GM12878 (cell line): ENCODE results near the gene RGS19. TPM values are rescaled to one million over a fixed set of nuclear protein-coding genes. Genes with fewer than 3 reads are reported as not detected.

Experiments
- ATAC-seq: fragments of 200-7000 bp; cut with Tn5 transposase; 3 replicates; pipeline ENCODE4 v1.9.1; 2020; ENCODE audit warnings: mild to moderate bottlenecking, moderate library complexity
- BruUV-seq: library from RNA; stranded (reverse); fragments of 400-500 nt; replicated peaks from 2 replicates; lab custom pipeline; 2021; lab: Mats Ljungman, UMichigan
- CTCF ChIA-PET: fragments of 300-600 bp; sonication (Branson Sonifier 250); formaldehyde crosslinking; extraction: SDS; loops from one replicate; lab custom pipeline; 2021; ENCODE audit warnings: inconsistent platforms; lab: Yijun Ruan, JAX
- POLR2A ChIA-PET: fragments of 350-600 bp; formaldehyde crosslinking; extraction: SDS; loops from one replicate; lab custom pipeline; 2021; ENCODE audit warnings: inconsistent platforms; lab: Charles Lee
- RAD21 ChIA-PET: fragments of 300-600 bp; sonication (Branson Sonifier 250); formaldehyde crosslinking; loops from one replicate; lab custom pipeline; 2023; ENCODE audit warnings: antibody characterized with exemption; ENCODE audit not compliant: unreplicated experiment; lab: Charles Lee
- SMC1A ChIA-PET: fragments of 300-600 bp; sonication (Branson Sonifier 250); formaldehyde crosslinking; loops from one replicate; lab custom pipeline; 2023; ENCODE audit not compliant: unreplicated experiment, uncharacterized antibody; lab: Charles Lee
- DNase-seq: peaks from one replicate; pipeline ENCODE4 v3.0.0-alpha.2; 2011; ENCODE audit warnings: low read depth, low spot score
- FAIRE-seq: peaks from 3 replicates; lab custom pipeline; 2011; peaks lifted over from hg19 to GRCh38; lab: Jason Lieb, UNC
- H2AFZ ChIP-seq: 2 replicates; pipeline ENCODE4 v1.6.0; 2011; ENCODE audit warnings: low read depth, low read length, control low read depth; ENCODE audit not compliant: control insufficient read depth
- H3K27ac ChIP-seq: 2 replicates; pipeline ENCODE4 v1.5.1; 2011; ENCODE audit warnings: control low read depth; ENCODE audit not compliant: control insufficient read depth, insufficient read depth
- H3K27me3 ChIP-seq, 2 experiments: replicated peaks in 1 of 2; 2 replicates each; pipeline versions ENCODE4 v1.6.0 to v1.6.1; 2011; ENCODE audit warnings: low read length in 1 of 2; ENCODE audit not compliant: control insufficient read depth in 2 of 2, insufficient read depth in 2 of 2
- H3K36me3 ChIP-seq, 2 experiments: 2 replicates each; pipeline ENCODE4 v1.5.1; 2011; ENCODE audit warnings: low read length in 1 of 2; ENCODE audit not compliant: control insufficient read depth in 2 of 2, insufficient read depth in 2 of 2
- H3K4me1 ChIP-seq: 2 replicates; pipeline ENCODE4 v1.6.1; 2011; ENCODE audit warnings: mild to moderate bottlenecking, low read length, moderate library complexity, mixed read lengths; ENCODE audit not compliant: control insufficient read depth, insufficient read depth
- H3K4me2 ChIP-seq: 2 replicates; pipeline ENCODE4 v1.6.0; 2011; ENCODE audit warnings: control low read depth; ENCODE audit not compliant: control insufficient read depth, insufficient read depth
- H3K4me3 ChIP-seq: fragments of 200-600 bp; sonication (generic); 2 replicates; pipeline ENCODE4 v1.5.1; 2016
- H3K79me2 ChIP-seq: 2 replicates; pipeline ENCODE4 v1.6.0; 2011; ENCODE audit warnings: low read length; ENCODE audit not compliant: control insufficient read depth, insufficient read depth
- H3K9ac ChIP-seq: 2 replicates; pipeline ENCODE4 v1.8.0; 2011; ENCODE audit warnings: low read length, control low read depth, mixed read lengths; ENCODE audit not compliant: control insufficient read depth, insufficient read depth
- H3K9me3 ChIP-seq: replicated peaks from 3 replicates; pipeline ENCODE4 v1.5.1; 2011; ENCODE audit warnings: mild to moderate bottlenecking, low read length; ENCODE audit not compliant: control insufficient read depth, insufficient read depth
- H4K20me1 ChIP-seq: 2 replicates; pipeline ENCODE4 v1.6.0; 2011; ENCODE audit not compliant: control insufficient read depth, insufficient read depth
- BACH1 ChIP-seq: fragments of 450-650 bp; IDR thresholded peaks from 2 replicates; pipeline ENCODE4 v1.6.1; 2017; ENCODE audit warnings: mild to moderate bottlenecking, borderline replicate concordance
- BCL3 ChIP-seq: IDR thresholded peaks from 2 replicates; pipeline ENCODE4 v1.6.1; 2011; ENCODE audit warnings: borderline replicate concordance, low read depth, mild to moderate bottlenecking, moderate library complexity, low read length; ENCODE audit not compliant: insufficient read depth, poor library complexity, severe bottlenecking
- BHLHE40 ChIP-seq, 2 experiments: fragments of 450-650 bp in 1 of 2; IDR thresholded peaks; 2 replicates each; pipeline ENCODE4 v1.6.1; 2011 to 2017; ENCODE audit warnings: low read depth in 2 of 2, borderline replicate concordance in 1 of 2, improper control_type of control experiment in 1 of 2, low read length in 1 of 2, mild to moderate bottlenecking in 1 of 2
- CBFB ChIP-seq: IDR thresholded peaks from 2 replicates; pipeline ENCODE4 v1.6.1; 2016; ENCODE audit warnings: antibody characterized with exemption, low read depth
- HCFC1 ChIP-seq: fragments of 150-350 bp; IDR thresholded peaks from 2 replicates; pipeline ENCODE4 v1.6.1; 2014; ENCODE audit warnings: low read length
- IKZF1 ChIP-seq: fragments of 450-650 bp; conservative IDR thresholded peaks from 2 replicates; pipeline ENCODE4 v1.6.1; 2017; ENCODE audit warnings: antibody characterized with exemption, mild to moderate bottlenecking
- NBN ChIP-seq: fragments of 450-650 bp; IDR thresholded peaks from 2 replicates; pipeline ENCODE4 v1.6.1; 2016
- PAX5 ChIP-seq: IDR thresholded peaks from 2 replicates; pipeline ENCODE4 v1.6.1; 2011; ENCODE audit warnings: low read depth, low read length, borderline replicate concordance
- PAX8 ChIP-seq: fragments of 450-650 bp; IDR thresholded peaks from 2 replicates; pipeline ENCODE4 v1.6.1; 2017; ENCODE audit warnings: mild to moderate bottlenecking, moderate library complexity
- POLR2A ChIP-seq: IDR thresholded peaks from 2 replicates; pipeline ENCODE4 v1.6.1; 2011; ENCODE audit warnings: low read depth, mild to moderate bottlenecking, low read length
- POLR2AphosphoS2 ChIP-seq: IDR thresholded peaks from 2 replicates; pipeline ENCODE4 v1.6.1; 2011; ENCODE audit warnings: low read depth, mild to moderate bottlenecking, low read length, improper control_type of control experiment, moderate library complexity
- POLR2AphosphoS5 ChIP-seq: IDR thresholded peaks from 2 replicates; pipeline ENCODE4 v1.6.1; 2011; ENCODE audit warnings: mild to moderate bottlenecking, low read length, inconsistent platforms
- POU2F2 ChIP-seq: IDR thresholded peaks from 3 replicates; pipeline ENCODE4 v1.6.1; 2011; ENCODE audit warnings: low read depth, mild to moderate bottlenecking, low read length, borderline replicate concordance
- RAD21 ChIP-seq: IDR thresholded peaks from 2 replicates; pipeline ENCODE4 v1.6.1; 2011; ENCODE audit warnings: mild to moderate bottlenecking, low read depth, low read length, moderate library complexity; ENCODE audit not compliant: insufficient read depth
- RB1 ChIP-seq: fragments of 450-650 bp; formaldehyde crosslinking; IDR thresholded peaks from 2 replicates; pipeline ENCODE4 v1.6.1; 2017; ENCODE audit warnings: mild to moderate bottlenecking, borderline replicate concordance
- TAF1 ChIP-seq: IDR thresholded peaks from 2 replicates; pipeline ENCODE4 v1.6.1; 2011; ENCODE audit warnings: mild to moderate bottlenecking, low read depth, low read length, borderline replicate concordance
- YY1 ChIP-seq: IDR thresholded peaks from 2 replicates; pipeline ENCODE4 v1.6.1; 2011; ENCODE audit warnings: low read depth, mild to moderate bottlenecking, low read length
- ZBTB11 ChIP-seq: fragments of 450-650 bp; formaldehyde crosslinking; IDR thresholded peaks from 2 replicates; pipeline ENCODE4 v1.5.0; 2022; ENCODE audit warnings: mild to moderate bottlenecking, missing genetic modification characterization
- ZNF384 ChIP-seq: IDR thresholded peaks from 2 replicates; pipeline ENCODE4 v1.6.1; 2012; ENCODE audit warnings: low read depth, mild to moderate bottlenecking, low read length, improper control_type of control experiment, borderline replicate concordance
- WGBS: methylation state at CpG from one replicate; pipeline ENCODE4 v1.1.6; 2016; ENCODE audit warnings: low lambda C conversion rate; ENCODE audit not compliant: insufficient replicate concordance, insufficient coverage; ENCODE audit errors: missing lambda C conversion rate; 5-methylcytosine and 5-hydroxymethylcytosine counted together
- in situ Hi-C: fragments of 300-500 bp; cut with MboI; formaldehyde crosslinking; loops from 9 replicates; pipeline ENCODE4 v1.14.3; 2018; ENCODE audit warnings: mixed read lengths
- intact Hi-C: fragments of 100-400 bp; cut with micrococcal nuclease; formaldehyde crosslinking; loops from one replicate; pipeline ENCODE4 v1.14.2; 2022; ENCODE audit not compliant: unreplicated experiment
- polyA plus RNA-seq, 11 experiments: library from polyadenylated mRNA; depleted of rRNA in 4 of 11; unstranded in 6 of 11; stranded (reverse) in 5 of 11; fragments of >200 nt; fragmentation: Nextera tagmentation in 4 of 11; fragmentation: Illumina TruSeq in 1 of 11; extraction: Ambion mirVana in 4 of 11; extraction: Trizol in 1 of 11; gene quantifications; 1 replicate in 1 of 11; 2 replicates in 10 of 11; pipeline versions ENCODE4 v1.2.1 to v1.2.3, GENCODE V29; 2011 to 2016; ENCODE audit warnings: inconsistent platforms in 2 of 11, missing spikeins in 2 of 11, low read depth in 1 of 11
- total RNA-seq, 4 experiments: library from RNA; depleted of rRNA in 3 of 4; stranded (reverse); fragments of >200 nt in 3 of 4; fragmentation: Illumina TruSeq in 1 of 4; extraction: Trizol in 1 of 4; gene quantifications; 2 replicates each; pipeline versions ENCODE4 v1.2.1 to v1.2.3, GENCODE V29; 2013 to 2021

Gene RGS19
- total and polyA plus RNA-seq, 10 of the 15 experiments (the other 5 are each of a cell fraction or from before 2014, with no cell fraction given): 0.82 to 62.4 (median 39.8) TPM

DNA sequence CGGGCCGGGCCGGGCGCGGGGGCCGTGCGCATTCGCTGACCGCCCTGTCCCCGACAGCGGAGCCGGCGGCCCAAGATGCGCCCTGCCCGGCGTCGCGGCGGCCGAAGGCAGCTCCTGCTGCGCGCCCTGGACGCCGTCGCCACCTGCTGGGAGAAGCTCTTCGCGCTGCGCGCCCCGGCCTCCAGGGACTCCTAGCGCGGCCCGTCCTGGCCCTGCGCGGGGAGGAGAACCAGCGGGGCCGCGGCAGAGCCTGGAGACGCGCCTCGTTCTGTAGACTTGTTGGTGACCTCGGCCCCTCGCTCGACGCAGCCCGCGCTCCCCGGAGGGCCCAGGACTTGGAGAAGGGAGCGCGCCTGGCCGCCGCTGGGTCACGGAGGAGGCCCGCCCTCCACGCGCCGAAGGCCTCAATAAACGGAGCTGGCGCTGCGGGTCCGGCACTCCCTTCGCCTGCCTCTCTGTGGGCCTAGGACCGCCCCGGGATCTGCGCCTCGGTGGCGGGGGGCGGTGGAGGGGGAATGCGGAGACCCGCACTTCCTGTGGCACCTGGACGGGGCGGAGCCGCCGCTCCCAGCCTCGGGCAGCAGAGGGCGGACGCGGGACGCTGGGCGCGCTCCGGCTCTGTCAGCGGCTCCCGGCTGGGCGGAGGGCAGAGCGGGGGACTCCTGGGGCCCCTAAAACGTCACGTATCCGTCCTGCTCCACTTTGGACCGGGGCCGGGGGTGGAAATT, 40.6 kb downstream of the RGS19 start:
- ChIA-PET RAD21 (interaction anchor here (0.7 to 7.1 kb wide), 22 partner anchors 16 to 501 kb away, joined by 3 to 92 read pairs (median 4); partner anchors contain the start of genes NPBWR2, OPRL1, PRPF6 and PTK6), SMC1A (interaction anchor here (0.6 to 6.1 kb wide), 11 partner anchors 9 to 81 kb away, joined by 3 to 52 read pairs (median 3); partner anchors contain the start of genes OPRL1, PRPF6, RGS19 and SAMD10), POLR2A (interaction anchor here (0.6 to 7.2 kb wide), 11 partner anchors 15 to 501 kb away, joined by 3 to 63 read pairs (median 5); partner anchors contain the start of genes PRPF6, PTK6, SAMD10 and TCEA2), CTCF (interaction anchor here (0.6 to 9.1 kb wide), 28 partner anchors 11 to 517 kb away, joined by 3 to 108 read pairs (median 4); partner anchors contain the start of genes OPRL1, PRPF6, RGS19 and RTEL1)
- peak overlapping the region; percentile 64 for H2AFZ ChIP-seq
- peak; percentile 68 for ATAC-seq
- H3K4me2 ChIP-seq: peak overlapping the region; percentile 70
- WGBS: 2% methylated on average over 86 of the region's 91 CpGs
- H3K4me3 ChIP-seq: peak overlapping the region; percentile 58
- BruUV-seq: no TSS peak
- peaks cover 4% of the 10 kb centered on the region for H3K79me2 ChIP-seq
- no peak for FAIRE-seq
- peaks cover 51% of the 10 kb centered on the region for H3K4me1 ChIP-seq
- H3K27me3 ChIP-seq: no peaks in the 10 kb centered on the region
- H3K9ac ChIP-seq: peak overlapping the region; percentile 64
- peaks cover 4 to 6% of the 10 kb centered on the region in 2 experiments; a peak in 3 of 4 replicates for H3K36me3 ChIP-seq
- no peaks in the 10 kb centered on the region for H3K9me3 ChIP-seq
- H3K27ac ChIP-seq: peak overlapping the region; percentile 69
- intact Hi-C loops: loop anchor here (1.0 to 2.0 kb wide), 3 partner anchors 18 to 82 kb away; no protein-coding TSS in a partner anchor
- in situ Hi-C loops: no loop called here
- DNase-seq: no peak
- no peaks in the 10 kb centered on the region for H4K20me1 ChIP-seq
- TF ChIP-seq BACH1 (peak; percentile 66), POLR2AphosphoS5 (no peak), HCFC1 (peak; percentile 24; the same call in 1 of the 2 replicates), NBN (peak; percentile 45; the same call in 1 of the 2 replicates), TAF1 (peak; percentile 57; the same call in 1 of the 2 replicates), ZNF384 (no peak), PAX5 (peak; percentile 31; the same call in 1 of the 2 replicates), YY1 (peak; percentile 69; the same call in 1 of the 2 replicates), POLR2A (peak; percentile 61), ZBTB11 (CRISPR knock-in tag) (no peak), CBFB (no peak), BHLHE40 (IDR thresholded peaks at IDR 0.05; ENCODE audit: borderline replicate concordance in 1 of 2, low read depth in 2 of 2, low read length in 1 of 2) (peak in 1 of 2 experiments; percentile 43; a peak in 3 of 4 replicates), BCL3 (peak; percentile 53), PAX8 (no peak), IKZF1 (peak; percentile 83), RB1 (peak; percentile 91; the same call in 1 of the 2 replicates), POU2F2 (0 out of 3 replicates have a peak, but pooled peaks have one; percentile 4), RAD21 (peak; percentile 72), POLR2AphosphoS2 (no peak)
